PFSK-1 (cell line): ENCODE results near the gene LYSMD4.
A peak's percentile ranks its signal among the peaks of the same experiment; 100 is the strongest.

Experiments
- POLR2AphosphoS5 ChIP-seq: IDR thresholded peaks from 2 replicates; pipeline ENCODE4 v1.6.1; 2012; ENCODE audit warnings: low read depth, mild to moderate bottlenecking, control low read depth, low read length, moderate library complexity
- REST ChIP-seq, 2 experiments: IDR thresholded peaks; 2 replicates each; pipeline versions ENCODE4 v1.6.1 to v1.8.0; 2011 to 2012; ENCODE audit warnings: low read depth in 2 of 2, low read length in 2 of 2, control low read depth in 1 of 2, inconsistent platforms in 1 of 2, mild to moderate bottlenecking in 1 of 2, moderate library complexity in 1 of 2; ENCODE audit not compliant: insufficient read depth in 1 of 2

DNA sequence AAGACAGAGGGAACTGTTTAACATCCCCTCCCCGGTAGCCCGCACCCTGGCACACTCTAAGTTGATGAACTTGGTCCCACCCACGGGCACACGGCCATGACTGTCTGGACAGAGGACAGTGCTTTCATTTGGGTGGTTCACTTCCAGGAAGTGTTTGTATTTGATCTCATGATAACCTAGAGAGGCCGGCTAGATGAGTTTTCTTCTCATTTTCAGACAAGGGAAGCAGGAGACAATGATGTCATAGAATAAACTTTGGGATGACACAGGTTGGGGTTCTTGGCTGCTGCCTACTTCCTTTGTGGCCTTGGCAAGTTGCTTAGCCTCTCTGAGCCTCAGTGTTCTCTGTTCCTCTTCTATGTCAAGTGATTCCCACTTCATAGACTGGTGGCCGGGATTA lies 16.1 kb upstream of the LYSMD4 start:
- TF ChIP-seq REST (IDR thresholded peaks at IDR 0.05; ENCODE audit: insufficient read depth in 1 of 2, low read depth in 2 of 2, low read length in 2 of 2) (0 out of 4 replicates have a peak, but pooled peaks of 1 of the 2 experiments have one; percentile 33), POLR2AphosphoS5 (no peak)
